Fibroblast of lung (primary cell): ENCODE measurements around the gene MYO18B. TPM values are rescaled to one million over a fixed set of nuclear protein-coding genes. Genes with fewer than 3 reads are reported as not detected.
"Not testable (repeated sequence)": the region's sequence is repeated elsewhere in the genome, so short reads cannot be mapped to it uniquely, and the experiment has no call there.

Experiments used
- DNase-seq, 2 donors: peaks; one replicate each; pipeline versions ENCODE4 v3.0.0 to v3.0.0-alpha.2; 2010; ENCODE audit warnings: low read depth in 2 of 2
- H2AFZ ChIP-seq: 2 replicates; pipeline ENCODE4 v1.5.1; 2012; ENCODE audit warnings: low read length, control low read depth, inconsistent platforms
- H3K27ac ChIP-seq: 2 replicates; pipeline ENCODE4 v1.5.1; 2011; ENCODE audit warnings: low read length, control low read depth; ENCODE audit not compliant: insufficient read depth
- H3K27me3 ChIP-seq: 2 replicates; pipeline ENCODE4 v1.5.1; 2011; ENCODE audit warnings: mild to moderate bottlenecking, low read length; ENCODE audit not compliant: control insufficient read depth, insufficient read depth
- H3K36me3 ChIP-seq: 2 replicates; pipeline ENCODE4 v1.5.1; 2011; ENCODE audit warnings: low read length; ENCODE audit not compliant: control insufficient read depth, insufficient read depth
- H3K4me1 ChIP-seq: 2 replicates; pipeline ENCODE4 v1.5.1; 2011; ENCODE audit warnings: low read length; ENCODE audit not compliant: control insufficient read depth, insufficient read depth; ENCODE audit errors: extremely low read depth
- H3K4me2 ChIP-seq: 2 replicates; pipeline ENCODE4 v1.5.1; 2011; ENCODE audit warnings: low read length, control low read depth; ENCODE audit not compliant: insufficient read depth; ENCODE audit errors: extremely low read depth
- H3K4me3 ChIP-seq, 4 experiments: fragments of 200-600 bp in 1 of 4; sonication (generic) in 1 of 4; replicated peaks in 1 of 4; 2 replicates each; pipeline ENCODE4 v1.5.1; 2011 to 2016; ENCODE audit warnings: low read length in 4 of 4, low read depth in 3 of 4, mild to moderate bottlenecking in 3 of 4, control low read depth in 2 of 4, inconsistent platforms in 1 of 4, mixed read lengths in 1 of 4; ENCODE audit not compliant: insufficient read depth in 1 of 4; ENCODE audit errors: control extremely low read depth in 1 of 4
- H3K79me2 ChIP-seq: 2 replicates; pipeline ENCODE4 v1.5.1; 2012; ENCODE audit warnings: mild to moderate bottlenecking, low read length, inconsistent platforms; ENCODE audit not compliant: control insufficient read depth, insufficient read depth
- H3K9ac ChIP-seq: 2 replicates; pipeline ENCODE4 v1.5.1; 2011; ENCODE audit warnings: mild to moderate bottlenecking, low read length, control low read depth; ENCODE audit not compliant: insufficient read depth
- H3K9me3 ChIP-seq: 2 replicates; pipeline ENCODE4 v1.5.1; 2012; ENCODE audit warnings: low read depth, low read length; ENCODE audit not compliant: control insufficient read depth, insufficient read depth
- H4K20me1 ChIP-seq: 2 replicates; pipeline ENCODE4 v1.5.1; 2011; ENCODE audit warnings: low read length; ENCODE audit not compliant: control insufficient read depth, insufficient read depth; ENCODE audit errors: extremely low read depth
- EZH2 ChIP-seq: IDR thresholded peaks from 2 replicates; pipeline ENCODE4 v1.5.1; 2012; ENCODE audit warnings: low read length, control low read depth, mild to moderate bottlenecking; ENCODE audit errors: missing control alignments
- polyA plus RNA-seq, 2 donors: library from polyadenylated mRNA; depleted of rRNA in 1 of 2; stranded (reverse) in 1 of 2; unstranded in 1 of 2; fragments of >200 nt; gene quantifications; 2 replicates each; pipeline ENCODE4 v1.2.1, GENCODE V29; 2011 to 2012; ENCODE audit warnings: missing spikeins in 1 of 2
- total RNA-seq: library from RNA; depleted of rRNA; stranded (reverse); fragments of >200 nt; gene quantifications from 2 replicates; pipeline ENCODE4 v1.2.1, GENCODE V29; 2014
- TF ChIP-seq, protein P1 (sequence below), 2 donors: IDR thresholded peaks in 1 of 2; conservative IDR thresholded peaks in 1 of 2; 1 replicate in 1 of 2; 2 replicates in 1 of 2; pipeline ENCODE4 v1.5.1; 2011 to 2012; ENCODE audit warnings: low read length in 2 of 2, control low read depth in 1 of 2, inconsistent platforms in 1 of 2, low read depth in 1 of 2, mild to moderate bottlenecking in 1 of 2

Gene MYO18B
- total and polyA plus RNA-seq, 2 donors (not counting 1 experiment from before 2014, with no cell fraction given), result 0.17 TPM; not detected in 1

DNA sequence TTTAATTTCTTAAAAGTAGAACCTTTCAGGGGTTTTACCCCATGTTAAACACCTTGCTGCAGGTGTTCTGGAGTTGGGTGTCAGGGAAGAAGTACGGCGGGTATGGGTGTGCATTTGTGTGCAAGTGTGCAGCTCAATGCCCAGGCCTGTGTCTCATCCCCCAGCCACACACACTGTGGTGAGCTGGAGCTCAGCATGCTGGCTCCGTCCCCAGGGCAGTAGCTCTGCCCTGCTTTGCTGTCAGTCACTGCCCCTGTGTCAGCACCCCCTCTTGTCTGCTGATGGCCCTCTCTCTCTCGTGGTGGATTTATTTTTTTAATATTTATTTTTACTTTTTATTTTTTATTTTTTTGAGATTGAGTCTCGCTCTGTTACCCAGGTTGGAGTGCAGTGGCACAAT is 35.8 kb upstream of the MYO18B start:
- Histone ChIP-seq H3K36me3 (no peaks in the 10 kb centered on the region), H3K4me3 (no peak overlapping the region), H3K4me1 (no peaks in the 10 kb centered on the region), H3K9me3 (no peaks in the 10 kb centered on the region), H2AFZ (no peak overlapping the region), H3K27ac (no peak overlapping the region), H3K4me2 (no peak overlapping the region), H3K9ac (no peak overlapping the region), H4K20me1 (no peaks in the 10 kb centered on the region), H3K79me2 (no peaks in the 10 kb centered on the region), H3K27me3 (no peaks in the 10 kb centered on the region)
- DNase-seq, result no peak
- TF ChIP-seq EZH2, result no peak
- TF ChIP-seq, protein P1, sequence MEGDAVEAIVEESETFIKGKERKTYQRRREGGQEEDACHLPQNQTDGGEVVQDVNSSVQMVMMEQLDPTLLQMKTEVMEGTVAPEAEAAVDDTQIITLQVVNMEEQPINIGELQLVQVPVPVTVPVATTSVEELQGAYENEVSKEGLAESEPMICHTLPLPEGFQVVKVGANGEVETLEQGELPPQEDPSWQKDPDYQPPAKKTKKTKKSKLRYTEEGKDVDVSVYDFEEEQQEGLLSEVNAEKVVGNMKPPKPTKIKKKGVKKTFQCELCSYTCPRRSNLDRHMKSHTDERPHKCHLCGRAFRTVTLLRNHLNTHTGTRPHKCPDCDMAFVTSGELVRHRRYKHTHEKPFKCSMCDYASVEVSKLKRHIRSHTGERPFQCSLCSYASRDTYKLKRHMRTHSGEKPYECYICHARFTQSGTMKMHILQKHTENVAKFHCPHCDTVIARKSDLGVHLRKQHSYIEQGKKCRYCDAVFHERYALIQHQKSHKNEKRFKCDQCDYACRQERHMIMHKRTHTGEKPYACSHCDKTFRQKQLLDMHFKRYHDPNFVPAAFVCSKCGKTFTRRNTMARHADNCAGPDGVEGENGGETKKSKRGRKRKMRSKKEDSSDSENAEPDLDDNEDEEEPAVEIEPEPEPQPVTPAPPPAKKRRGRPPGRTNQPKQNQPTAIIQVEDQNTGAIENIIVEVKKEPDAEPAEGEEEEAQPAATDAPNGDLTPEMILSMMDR (conservative IDR thresholded peaks at IDR 0.05 in 1 of 2, IDR thresholded peaks at IDR 0.05 in 1 of 2; ENCODE audit: low read depth in 1 of 2, low read length in 2 of 2), result no peak

DNA sequence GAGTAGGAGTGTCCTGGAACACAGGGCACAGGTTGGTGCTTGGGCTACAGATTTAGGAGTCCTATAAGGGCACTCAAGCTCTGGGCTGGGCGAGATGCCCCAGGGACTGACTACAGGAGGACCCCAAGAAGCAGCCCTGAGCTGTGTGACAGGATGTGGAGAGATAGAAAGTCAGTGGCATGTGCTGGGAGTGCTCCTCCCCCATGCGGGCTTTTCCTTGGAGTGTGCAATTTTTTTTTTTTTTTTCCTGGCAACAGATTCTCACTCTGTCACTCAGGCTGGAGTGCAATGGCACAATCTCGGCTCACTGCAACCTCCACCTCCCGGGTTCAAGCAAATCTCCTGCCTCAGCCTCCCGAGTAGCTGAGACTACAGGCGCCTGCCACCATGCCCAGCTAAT is 33.6 kb upstream of the MYO18B start:
- H3K4me2 ChIP-seq, H2AFZ ChIP-seq, H3K27ac ChIP-seq, H3K4me3 ChIP-seq, H3K9ac ChIP-seq, H4K20me1 ChIP-seq, H3K27me3 ChIP-seq, H3K4me1 ChIP-seq, H3K79me2 ChIP-seq, H3K36me3 ChIP-seq, H3K9me3 ChIP-seq, DNase-seq: not testable (repeated sequence)

DNA sequence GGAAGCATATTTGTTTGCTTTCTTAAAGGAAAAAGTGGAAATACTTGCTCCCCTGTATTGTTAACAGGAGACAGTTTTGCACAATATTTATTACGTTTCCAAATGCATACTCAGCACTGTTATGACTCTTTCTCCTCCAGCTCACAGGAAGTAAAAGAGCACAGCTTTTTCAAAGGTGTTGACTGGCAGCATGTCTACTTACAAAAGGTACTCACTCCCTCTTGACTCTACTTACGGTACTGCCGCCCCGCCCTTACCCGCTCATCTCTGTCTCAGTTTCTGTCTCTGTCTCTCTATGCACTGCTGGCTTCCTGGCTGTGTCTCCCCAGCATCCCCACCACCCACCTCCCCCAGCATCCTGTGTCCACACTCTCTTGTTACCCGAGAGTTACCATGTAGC is 32.2 kb upstream of the MYO18B start:
- no peaks in the 10 kb centered on the region for H3K36me3 ChIP-seq
- no peak overlapping the region for H3K9ac ChIP-seq
- no peak overlapping the region for H2AFZ ChIP-seq
- no peak overlapping the region for H3K4me2 ChIP-seq
- no peaks in the 10 kb centered on the region for H3K4me1 ChIP-seq
- H3K27me3 ChIP-seq, result no peaks in the 10 kb centered on the region
- no peak for DNase-seq
- H3K9me3 ChIP-seq, result no peaks in the 10 kb centered on the region
- H4K20me1 ChIP-seq, result no peaks in the 10 kb centered on the region
- no peak for TF ChIP-seq EZH2
- TF ChIP-seq, protein P1 (conservative IDR thresholded peaks at IDR 0.05 in 1 of 2, IDR thresholded peaks at IDR 0.05 in 1 of 2; ENCODE audit: low read depth in 1 of 2, low read length in 2 of 2), result no peak
- H3K79me2 ChIP-seq, result no peaks in the 10 kb centered on the region
- no peak overlapping the region for H3K4me3 ChIP-seq
- H3K27ac ChIP-seq, result no peak overlapping the region

DNA sequence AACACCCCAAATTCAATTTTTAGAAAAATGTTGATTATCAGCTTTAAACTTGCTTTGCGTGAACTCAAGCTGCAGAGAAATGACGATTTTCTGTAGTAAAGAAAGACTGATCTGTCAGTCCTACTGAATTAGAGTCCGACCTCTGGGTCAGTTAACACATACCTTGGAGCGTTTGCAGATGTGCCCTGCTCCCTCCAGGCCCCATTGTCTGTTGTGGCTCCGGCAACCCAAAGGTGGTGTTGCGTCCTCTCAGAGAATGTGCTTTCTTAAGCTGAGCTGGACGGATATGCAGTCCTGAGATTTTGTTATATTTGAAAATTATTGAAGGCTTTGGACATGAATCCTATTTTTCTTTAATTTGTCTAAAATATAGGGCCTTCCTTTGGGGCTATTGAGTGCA is 31.5 kb upstream of the MYO18B start:
- no peaks in the 10 kb centered on the region for H3K4me1 ChIP-seq
- no peaks in the 10 kb centered on the region for H3K79me2 ChIP-seq
- no peak for DNase-seq
- no peaks in the 10 kb centered on the region for H3K9me3 ChIP-seq
- no peak overlapping the region for H3K27ac ChIP-seq
- H3K4me2 ChIP-seq, result no peak overlapping the region
- H2AFZ ChIP-seq, result no peak overlapping the region
- H4K20me1 ChIP-seq, result no peaks in the 10 kb centered on the region
- TF ChIP-seq, protein P1 (conservative IDR thresholded peaks at IDR 0.05 in 1 of 2, IDR thresholded peaks at IDR 0.05 in 1 of 2; ENCODE audit: low read depth in 1 of 2, low read length in 2 of 2), result no peak
- no peak for TF ChIP-seq EZH2
- H3K9ac ChIP-seq, result no peak overlapping the region
- H3K27me3 ChIP-seq, result no peaks in the 10 kb centered on the region
- H3K4me3 ChIP-seq, result no peak overlapping the region
- H3K36me3 ChIP-seq, result no peaks in the 10 kb centered on the region
